Esophagus squamous epithelium (tissue), 4 donors: ENCODE results near the gene SERTAD3.

Source experiments
- POLR2A ChIP-seq, 4 donors: fragments of 450-650 bp; IDR thresholded peaks; one replicate each; pipeline ENCODE4 v1.6.1; 2017; ENCODE audit warnings: antibody characterized with exemption in 4 of 4, mild to moderate bottlenecking in 4 of 4, moderate library complexity in 3 of 4
- TF ChIP-seq, protein P1 (sequence below), 6 experiments: fragments of 450-650 bp in 4 of 6; fragments of 200-600 bp in 2 of 6; sonication (generic) in 2 of 6; IDR thresholded peaks; one replicate each; pipeline ENCODE4 v1.5.1; 2016 to 2019; ENCODE audit warnings: antibody characterized with exemption in 6 of 6, mild to moderate bottlenecking in 4 of 6, moderate library complexity in 4 of 6

DNA sequence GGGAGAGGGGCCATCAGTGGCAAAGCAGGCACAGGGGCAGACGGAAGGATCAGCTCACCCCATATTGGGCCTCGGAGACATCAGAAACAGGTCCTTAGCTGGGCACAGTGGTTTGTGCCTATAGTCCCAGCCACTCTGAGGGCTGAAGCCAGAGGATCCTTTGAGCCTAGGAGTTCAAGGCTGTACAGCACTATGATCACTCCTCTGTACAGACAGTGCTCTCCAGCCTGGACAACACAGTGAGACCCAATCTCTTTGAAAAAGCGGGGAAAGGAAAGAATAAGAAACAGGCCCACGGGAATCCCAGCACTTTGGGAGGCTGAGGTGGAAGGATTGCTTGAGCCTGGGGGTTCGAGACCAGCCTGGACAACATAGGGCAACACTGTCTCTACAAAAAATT, 24.4 kb downstream of the SERTAD3 start:
- TF ChIP-seq, protein P1, sequence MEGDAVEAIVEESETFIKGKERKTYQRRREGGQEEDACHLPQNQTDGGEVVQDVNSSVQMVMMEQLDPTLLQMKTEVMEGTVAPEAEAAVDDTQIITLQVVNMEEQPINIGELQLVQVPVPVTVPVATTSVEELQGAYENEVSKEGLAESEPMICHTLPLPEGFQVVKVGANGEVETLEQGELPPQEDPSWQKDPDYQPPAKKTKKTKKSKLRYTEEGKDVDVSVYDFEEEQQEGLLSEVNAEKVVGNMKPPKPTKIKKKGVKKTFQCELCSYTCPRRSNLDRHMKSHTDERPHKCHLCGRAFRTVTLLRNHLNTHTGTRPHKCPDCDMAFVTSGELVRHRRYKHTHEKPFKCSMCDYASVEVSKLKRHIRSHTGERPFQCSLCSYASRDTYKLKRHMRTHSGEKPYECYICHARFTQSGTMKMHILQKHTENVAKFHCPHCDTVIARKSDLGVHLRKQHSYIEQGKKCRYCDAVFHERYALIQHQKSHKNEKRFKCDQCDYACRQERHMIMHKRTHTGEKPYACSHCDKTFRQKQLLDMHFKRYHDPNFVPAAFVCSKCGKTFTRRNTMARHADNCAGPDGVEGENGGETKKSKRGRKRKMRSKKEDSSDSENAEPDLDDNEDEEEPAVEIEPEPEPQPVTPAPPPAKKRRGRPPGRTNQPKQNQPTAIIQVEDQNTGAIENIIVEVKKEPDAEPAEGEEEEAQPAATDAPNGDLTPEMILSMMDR (IDR thresholded peaks at IDR 0.05) = no peak
- TF ChIP-seq POLR2A (IDR thresholded peaks at IDR 0.05) = no peak
